Mesendoderm (in vitro differentiated cells): Measurements from ENCODE around the gene C16orf90.

Experiments used
- DNase-seq: peaks from one replicate; pipeline ENCODE4 v3.0.0; 2013
- H2AK5ac ChIP-seq: 2 replicates; pipeline ENCODE4 v1.6.1; 2013; ENCODE audit warnings: low read length, inconsistent platforms
- H2BK120ac ChIP-seq: 2 replicates; pipeline ENCODE4 v1.6.1; 2013; ENCODE audit warnings: low read depth, mild to moderate bottlenecking, low read length, moderate library complexity, mixed read lengths
- H2BK15ac ChIP-seq: replicated peaks from 2 replicates; pipeline ENCODE4 v1.6.1; 2013; ENCODE audit warnings: low read depth, mild to moderate bottlenecking, moderate library complexity
- H2BK5ac ChIP-seq: 2 replicates; pipeline ENCODE4 v1.6.1; 2013; ENCODE audit warnings: low read length, inconsistent platforms
- H3K18ac ChIP-seq: 2 replicates; pipeline ENCODE4 v1.6.1; 2013; ENCODE audit warnings: mild to moderate bottlenecking, low read length, mixed read lengths
- H3K23ac ChIP-seq: one replicate; pipeline ENCODE4 v1.6.1; 2013; ENCODE audit warnings: low read length
- H3K27ac ChIP-seq: 2 replicates; pipeline ENCODE4 v1.5.1; 2013; ENCODE audit warnings: low read depth, mild to moderate bottlenecking, inconsistent platforms, low read length, moderate library complexity
- H3K27me3 ChIP-seq: 2 replicates; pipeline ENCODE4 v1.6.1; 2013; ENCODE audit warnings: low read length, control low read depth, mild to moderate bottlenecking, inconsistent platforms; ENCODE audit not compliant: insufficient read depth, poor library complexity
- H3K36me3 ChIP-seq: 2 replicates; pipeline ENCODE4 v1.6.1; 2013; ENCODE audit warnings: low read length, inconsistent platforms; ENCODE audit not compliant: control insufficient read depth, insufficient read depth
- H3K4ac ChIP-seq: one replicate; pipeline ENCODE4 v1.6.1; 2013; ENCODE audit warnings: low read depth, mild to moderate bottlenecking, low read length, moderate library complexity
- H3K4me1 ChIP-seq: 2 replicates; pipeline ENCODE4 v1.6.1; 2013; ENCODE audit warnings: low read depth, low read length, inconsistent platforms; ENCODE audit not compliant: control insufficient read depth
- H3K4me2 ChIP-seq: 2 replicates; pipeline ENCODE4 v1.6.1; 2013; ENCODE audit warnings: low read length
- H3K4me3 ChIP-seq: 2 replicates; pipeline ENCODE4 v1.5.1; 2013; ENCODE audit warnings: mild to moderate bottlenecking, low read length
- H3K56ac ChIP-seq: one replicate; pipeline ENCODE4 v1.6.1; 2013; ENCODE audit warnings: low read length
- H3K79me1 ChIP-seq: 2 replicates; pipeline ENCODE4 v1.6.1; 2013; ENCODE audit warnings: low read length, inconsistent platforms
- H3K79me2 ChIP-seq: 2 replicates; pipeline ENCODE4 v1.6.1; 2013; ENCODE audit warnings: mild to moderate bottlenecking, low read length; ENCODE audit not compliant: control insufficient read depth, insufficient read depth
- H3K9ac ChIP-seq: 2 replicates; pipeline ENCODE4 v1.6.1; 2013; ENCODE audit warnings: low read length, inconsistent platforms
- H4K5ac ChIP-seq: one replicate; pipeline ENCODE4 v1.6.1; 2013; ENCODE audit warnings: low read length
- H4K8ac ChIP-seq: one replicate; pipeline ENCODE4 v1.6.1; 2013; ENCODE audit warnings: low read depth, mild to moderate bottlenecking, control low read depth, low read length, moderate library complexity
- WGBS: extraction: QIAGEN DNeasy Blood & Tissue Kit; methylation state at CpG from one replicate; pipeline ENCODE4 v1.1.7; 2013; ENCODE audit warnings: low lambda C conversion rate, missing lambda C conversion rate; ENCODE audit not compliant: insufficient coverage; ENCODE audit errors: extremely low coverage; 5-methylcytosine and 5-hydroxymethylcytosine counted together

The C16orf90 gene

GRCh38 chr16:3480901-3481695, 14.2 kb downstream of the C16orf90 start:
- Histone ChIP-seq H3K79me2 (peaks cover 1% of the 10 kb centered on the region), H3K27me3 (no peaks in the 10 kb centered on the region), H3K18ac (no peak overlapping the region), H3K4me1 (peaks cover 5% of the 10 kb centered on the region), H3K4ac (no peak overlapping the region), H2BK15ac (no peak overlapping the region), H4K5ac (no peak overlapping the region), H3K4me3 (no peak overlapping the region), H3K27ac (peak overlapping the region; percentile 20), H2BK120ac (no peak overlapping the region), H4K8ac (no peak overlapping the region), H2AK5ac (no peak overlapping the region), H3K79me1 (peaks cover 9% of the 10 kb centered on the region), H3K4me2 (no peak overlapping the region), H3K23ac (no peak overlapping the region), H3K36me3 (peaks cover 12% of the 10 kb centered on the region), H3K9ac (no peak overlapping the region), H2BK5ac (no peak overlapping the region), H3K56ac (peak overlapping the region; percentile 56)
- WGBS = no CpG with 5 or more reads among the region's 18 CpGs
- peak; percentile 78 for DNase-seq

- Histone ChIP-seq H2BK120ac (no peak overlapping the region), H2AK5ac (no peak overlapping the region), H3K4me3 (no peak overlapping the region), H3K23ac (no peak overlapping the region), H3K18ac (no peak overlapping the region), H3K79me1 (peaks cover 13% of the 10 kb centered on the region), H3K56ac (no peak overlapping the region), H3K4me1 (peaks cover 5% of the 10 kb centered on the region), H3K36me3 (peaks cover 9% of the 10 kb centered on the region), H4K8ac (no peak overlapping the region), H3K4ac (no peak overlapping the region), H3K9ac (no peak overlapping the region), H4K5ac (no peak overlapping the region), H2BK15ac (no peak overlapping the region), H3K79me2 (peaks cover 1% of the 10 kb centered on the region), H3K27ac (no peak overlapping the region), H2BK5ac (no peak overlapping the region), H3K4me2 (no peak overlapping the region), H3K27me3 (no peaks in the 10 kb centered on the region)
- no CpG with 5 or more reads among the region's 12 CpGs for WGBS
- DNase-seq = no peak
These were observed 15.6 kb downstream of the C16orf90 start for GRCh38 chr16:3479654-3480216.

- H3K27me3 ChIP-seq = no peaks in the 10 kb centered on the region
- no peak overlapping the region for H2BK5ac ChIP-seq
- H4K5ac ChIP-seq = no peak overlapping the region
- H2BK120ac ChIP-seq = no peak overlapping the region
- H3K36me3 ChIP-seq = peaks cover 9% of the 10 kb centered on the region
- no peak overlapping the region for H4K8ac ChIP-seq
- H3K27ac ChIP-seq = no peak overlapping the region
- peak; percentile 50 for DNase-seq
- peaks cover 19% of the 10 kb centered on the region for H3K79me1 ChIP-seq
- no peak overlapping the region for H3K9ac ChIP-seq
- no peak overlapping the region for H3K4me3 ChIP-seq
- no peak overlapping the region for H3K56ac ChIP-seq
- H3K4ac ChIP-seq = no peak overlapping the region
- H3K18ac ChIP-seq = no peak overlapping the region
- peaks cover 5% of the 10 kb centered on the region for H3K4me1 ChIP-seq
- no peak overlapping the region for H3K4me2 ChIP-seq
- no peak overlapping the region for H2BK15ac ChIP-seq
- H3K23ac ChIP-seq = no peak overlapping the region
- no CpG with 5 or more reads among the region's 11 CpGs for WGBS
- H2AK5ac ChIP-seq = no peak overlapping the region
- peaks cover 9% of the 10 kb centered on the region for H3K79me2 ChIP-seq
These were observed 16.9 kb downstream of the C16orf90 start for GRCh38 chr16:3478242-3478925.

DNA sequence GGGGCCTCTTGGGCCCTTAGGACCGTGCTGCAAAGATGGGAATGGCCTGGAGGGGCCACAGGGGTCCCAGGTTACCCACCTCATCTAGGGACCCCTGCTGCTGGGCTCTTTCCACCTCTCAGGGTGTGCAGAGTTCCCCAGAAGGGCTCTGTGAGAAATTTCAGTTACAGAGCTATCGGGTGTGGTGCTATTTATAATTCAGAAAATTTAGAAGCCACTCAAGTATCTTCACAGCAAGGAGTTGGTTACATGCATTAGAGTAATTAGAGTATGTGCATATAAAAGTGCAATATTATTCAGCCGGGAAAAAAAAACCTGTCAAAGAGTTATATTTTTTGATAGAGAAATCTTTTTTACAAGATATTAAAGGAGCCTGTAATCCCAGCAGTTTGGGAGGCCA, 18.9 kb downstream of the C16orf90 start:
- Histone ChIP-seq H3K36me3 (peaks cover 7% of the 10 kb centered on the region), H3K23ac (no peak overlapping the region), H3K9ac (no peak overlapping the region), H3K79me1 (peaks cover 21% of the 10 kb centered on the region), H3K27me3 (no peaks in the 10 kb centered on the region), H2BK15ac (no peak overlapping the region), H3K27ac (no peak overlapping the region), H3K4ac (no peak overlapping the region), H4K8ac (no peak overlapping the region), H2BK120ac (no peak overlapping the region), H3K18ac (no peak overlapping the region), H3K56ac (no peak overlapping the region), H2AK5ac (no peak overlapping the region), H4K5ac (no peak overlapping the region), H2BK5ac (no peak overlapping the region), H3K79me2 (peaks cover 22% of the 10 kb centered on the region), H3K4me2 (no peak overlapping the region), H3K4me3 (no peak overlapping the region), H3K4me1 (peaks cover 3% of the 10 kb centered on the region)
- DNase-seq = no peak
- no CpG with 5 or more reads among the region's 3 CpGs for WGBS

- no peak overlapping the region for H3K4me3 ChIP-seq
- H3K9ac ChIP-seq = no peak overlapping the region
- no peak overlapping the region for H3K4ac ChIP-seq
- peaks cover 24% of the 10 kb centered on the region for H3K79me2 ChIP-seq
- no peak overlapping the region for H4K5ac ChIP-seq
- H3K27me3 ChIP-seq = no peaks in the 10 kb centered on the region
- H3K79me1 ChIP-seq = peaks cover 23% of the 10 kb centered on the region
- peaks cover 7% of the 10 kb centered on the region for H3K36me3 ChIP-seq
- no peak overlapping the region for H2AK5ac ChIP-seq
- WGBS = no CpG with 5 or more reads among the region's 29 CpGs
- no peak overlapping the region for H4K8ac ChIP-seq
- H3K4me2 ChIP-seq = no peak overlapping the region
- H3K23ac ChIP-seq = no peak overlapping the region
- H2BK5ac ChIP-seq = no peak overlapping the region
- peaks cover under 1% of the 10 kb centered on the region for H3K4me1 ChIP-seq
- H3K56ac ChIP-seq = no peak overlapping the region
- no peak overlapping the region for H2BK15ac ChIP-seq
- H3K18ac ChIP-seq = no peak overlapping the region
- no peak for DNase-seq
- no peak overlapping the region for H2BK120ac ChIP-seq
- H3K27ac ChIP-seq = no peak overlapping the region
These were observed 19.5 kb downstream of the C16orf90 start for GRCh38 chr16:3475604-3476375.
